Uterus (tissue), 2 donors: ENCODE results near the gene SNX9.

Source experiments
- POLR2A ChIP-seq, 2 donors: fragments of 450-650 bp; IDR thresholded peaks; one replicate each; pipeline ENCODE4 v1.6.1; 2016; ENCODE audit warnings: antibody characterized with exemption in 2 of 2, mild to moderate bottlenecking in 1 of 2, moderate library complexity in 1 of 2
- TF ChIP-seq, protein P1 (sequence below), 4 experiments: fragments of 200-600 bp in 2 of 4; fragments of 450-650 bp in 2 of 4; sonication (generic) in 2 of 4; IDR thresholded peaks; one replicate each; pipeline ENCODE4 v1.5.1; 2016 to 2019; ENCODE audit warnings: antibody characterized with exemption in 4 of 4, mild to moderate bottlenecking in 2 of 4, moderate library complexity in 1 of 4

DNA sequence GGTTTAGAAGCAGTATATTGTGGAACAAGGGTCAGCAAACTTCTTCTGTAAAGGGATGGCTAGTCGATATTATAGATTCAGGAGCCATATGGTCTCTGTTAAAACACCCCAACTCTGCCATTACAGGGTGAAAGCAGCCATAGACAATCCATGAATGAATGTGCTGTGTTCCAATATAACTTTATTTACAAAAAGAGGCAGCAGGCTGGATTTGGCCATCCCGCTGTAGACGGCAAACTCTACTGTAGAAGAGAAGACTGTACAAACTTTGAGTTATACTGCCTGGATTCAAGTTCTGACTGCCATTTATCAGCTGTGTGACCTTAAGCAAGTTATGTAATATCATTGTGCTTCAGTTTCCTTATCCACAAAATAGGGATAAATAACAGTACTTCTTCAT, 33.7 kb upstream of the SNX9 start:
- TF ChIP-seq, protein P1, sequence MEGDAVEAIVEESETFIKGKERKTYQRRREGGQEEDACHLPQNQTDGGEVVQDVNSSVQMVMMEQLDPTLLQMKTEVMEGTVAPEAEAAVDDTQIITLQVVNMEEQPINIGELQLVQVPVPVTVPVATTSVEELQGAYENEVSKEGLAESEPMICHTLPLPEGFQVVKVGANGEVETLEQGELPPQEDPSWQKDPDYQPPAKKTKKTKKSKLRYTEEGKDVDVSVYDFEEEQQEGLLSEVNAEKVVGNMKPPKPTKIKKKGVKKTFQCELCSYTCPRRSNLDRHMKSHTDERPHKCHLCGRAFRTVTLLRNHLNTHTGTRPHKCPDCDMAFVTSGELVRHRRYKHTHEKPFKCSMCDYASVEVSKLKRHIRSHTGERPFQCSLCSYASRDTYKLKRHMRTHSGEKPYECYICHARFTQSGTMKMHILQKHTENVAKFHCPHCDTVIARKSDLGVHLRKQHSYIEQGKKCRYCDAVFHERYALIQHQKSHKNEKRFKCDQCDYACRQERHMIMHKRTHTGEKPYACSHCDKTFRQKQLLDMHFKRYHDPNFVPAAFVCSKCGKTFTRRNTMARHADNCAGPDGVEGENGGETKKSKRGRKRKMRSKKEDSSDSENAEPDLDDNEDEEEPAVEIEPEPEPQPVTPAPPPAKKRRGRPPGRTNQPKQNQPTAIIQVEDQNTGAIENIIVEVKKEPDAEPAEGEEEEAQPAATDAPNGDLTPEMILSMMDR (IDR thresholded peaks at IDR 0.05) = no peak
- TF ChIP-seq POLR2A (IDR thresholded peaks at IDR 0.05) = no peak
